ENCODE measurements around the gene ATXN7L1. TPM values are rescaled to one million over a fixed set of nuclear protein-coding genes. Genes with fewer than 3 reads are reported as not detected.

ATXN7L1 gene
- total and polyA plus RNA-seq, 2 of the 8 experiments (the other 6 are each of a cell fraction or from before 2014, with no cell fraction given) = 14.3 to 34.0 TPM

GRCh38 chr7:105787793-105788192 is 88.6 kb downstream of the ATXN7L1 start (continued):
- TF ChIP-seq GABPA (IDR thresholded peaks at IDR 0.05; ENCODE audit: borderline replicate concordance, insufficient read depth, low read length) (no peak), RBBP5 (IDR thresholded peaks at IDR 0.05; ENCODE audit: borderline replicate concordance, low read depth, low read length) (no peak), E2F6 (IDR thresholded peaks at IDR 0.05) (no peak), BCL11A (IDR thresholded peaks at IDR 0.05; ENCODE audit: low read depth in 2 of 2, low read length in 2 of 2) (no peak), TBP (IDR thresholded peaks at IDR 0.05; ENCODE audit: low read depth, low read length) (no peak), SP4 (IDR thresholded peaks at IDR 0.05; ENCODE audit: low read length) (no peak), EP300 (IDR thresholded peaks at IDR 0.05; ENCODE audit: borderline replicate concordance in 1 of 2, low read depth in 2 of 2, low read length in 2 of 2) (no peak), BACH1 (IDR thresholded peaks at IDR 0.05; ENCODE audit: low read length) (no peak), JUND (IDR thresholded peaks at IDR 0.05; ENCODE audit: low read length) (no peak), CBX8 (IDR thresholded peaks at IDR 0.05; ENCODE audit: borderline replicate concordance, low read depth, low read length) (no peak)

All from H1 (cell line).